HG03342 (cell line): ENCODE data around the gene IQSEC2.

Experiments used
- ATAC-seq: cut with Tn5 transposase; IDR thresholded peaks from one replicate; pipeline ENCODE4 v1.9.1; 2021; ENCODE audit warnings: mild to moderate bottlenecking, moderate library complexity; ENCODE audit not compliant: unreplicated experiment

The IQSEC2 gene

DNA sequence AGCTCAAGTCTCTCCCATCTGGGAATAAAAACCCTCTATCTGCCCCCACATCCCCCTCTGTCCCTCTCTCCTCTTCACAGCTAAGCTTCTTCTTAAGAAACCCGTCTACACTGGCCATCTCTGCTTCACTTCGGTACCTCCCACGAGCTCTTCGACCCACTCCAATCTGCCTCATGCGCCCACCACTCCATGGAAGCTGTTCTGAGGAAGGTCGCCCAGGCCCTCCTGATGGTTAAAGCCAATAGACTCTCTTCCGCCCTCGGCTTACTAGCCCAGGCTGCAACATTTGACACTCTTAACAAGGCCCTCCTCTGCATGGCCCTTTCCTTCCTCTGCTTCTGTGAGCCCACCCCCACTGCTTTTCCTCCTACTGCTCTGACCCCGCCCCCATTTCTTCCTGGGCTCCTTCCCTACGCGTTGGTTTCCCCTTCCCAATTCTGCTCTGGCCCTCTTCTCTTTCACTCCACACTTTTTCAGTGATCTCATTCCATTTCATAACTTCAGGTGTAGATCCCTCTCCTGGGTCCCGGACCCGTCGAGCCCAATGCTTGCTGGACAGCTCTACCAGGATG is 11.8 kb downstream of the IQSEC2 start:
- no peak for ATAC-seq

- ATAC-seq, result no peak
These were observed 13.2 kb downstream of the IQSEC2 start for GRCh38 chrX:53268173-53268572.

DNA sequence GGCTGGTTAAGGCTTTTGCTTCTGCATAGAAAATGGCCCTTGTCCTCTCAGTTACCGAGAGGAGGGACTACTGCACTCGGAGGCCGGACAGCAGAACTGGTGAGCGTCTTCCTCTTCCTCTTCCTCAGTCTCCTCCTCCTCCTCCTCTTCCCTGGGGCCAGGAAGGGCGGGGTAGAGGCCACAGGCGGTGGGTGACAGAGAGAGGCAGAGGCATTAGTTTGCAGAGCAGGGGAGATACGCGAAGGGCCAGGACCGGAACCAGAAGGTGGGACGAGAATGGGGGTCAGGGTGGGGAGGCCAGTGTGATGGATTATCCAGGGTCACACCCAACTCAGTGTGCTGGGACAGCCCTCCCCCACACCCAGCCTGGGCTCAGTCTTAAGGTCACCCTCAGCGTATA is 14.5 kb downstream of the IQSEC2 start:
- ATAC-seq, result no peak

- no peak for ATAC-seq
These were observed 15.4 kb downstream of the IQSEC2 start for GRCh38 chrX:53265771-53266574.

DNA sequence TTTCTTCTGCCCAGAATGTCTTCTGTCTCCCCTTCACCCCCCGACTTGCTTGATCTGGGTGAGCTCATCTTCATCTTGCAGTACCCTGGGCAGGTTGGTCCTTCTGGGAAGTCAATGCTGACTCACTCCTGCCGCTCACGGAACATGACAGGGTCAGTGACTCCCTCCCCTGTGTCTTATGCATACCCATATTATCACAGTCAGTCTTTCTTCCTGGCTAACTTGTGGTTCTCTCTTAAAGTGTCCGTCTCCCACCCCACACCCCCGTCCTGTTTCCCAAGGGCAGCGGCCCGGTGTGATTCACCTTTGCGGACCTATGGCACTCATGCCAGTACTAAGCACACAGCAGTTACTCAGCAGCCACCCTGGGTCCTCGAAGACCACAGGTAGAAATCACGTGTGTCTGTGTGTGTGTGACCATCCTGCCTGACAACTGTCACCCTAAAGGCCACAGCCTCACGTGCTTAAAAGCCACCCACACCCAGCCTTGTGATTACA is 17.7 kb downstream of the IQSEC2 start:
- ATAC-seq, result no peak

DNA sequence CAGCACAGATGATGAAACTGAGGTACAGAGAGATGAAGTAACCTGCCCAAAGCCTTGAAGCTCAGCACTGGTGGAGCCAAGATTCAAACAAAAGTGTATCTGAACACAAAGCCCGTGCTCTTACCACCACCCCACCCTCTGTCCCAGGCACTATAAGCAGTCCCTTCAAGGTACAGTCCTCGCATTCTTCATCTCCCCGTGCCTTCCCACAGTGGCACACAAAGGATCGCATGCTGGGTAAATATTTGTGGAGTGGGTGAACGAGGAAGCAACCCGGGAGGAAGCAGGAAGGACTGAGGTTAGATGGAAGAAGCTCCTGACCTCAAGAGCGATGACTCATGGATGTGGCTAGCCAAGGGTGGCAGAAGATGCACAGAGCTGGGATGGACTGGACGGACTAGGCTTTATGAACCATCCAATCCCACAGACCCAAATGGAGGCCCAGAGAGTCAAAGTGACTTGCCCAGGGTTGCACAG is 18.4 kb downstream of the IQSEC2 start:
- ATAC-seq, result no peak

- ATAC-seq, result no peak
These were observed 19.0 kb downstream of the IQSEC2 start for GRCh38 chrX:53262189-53262917.

DNA sequence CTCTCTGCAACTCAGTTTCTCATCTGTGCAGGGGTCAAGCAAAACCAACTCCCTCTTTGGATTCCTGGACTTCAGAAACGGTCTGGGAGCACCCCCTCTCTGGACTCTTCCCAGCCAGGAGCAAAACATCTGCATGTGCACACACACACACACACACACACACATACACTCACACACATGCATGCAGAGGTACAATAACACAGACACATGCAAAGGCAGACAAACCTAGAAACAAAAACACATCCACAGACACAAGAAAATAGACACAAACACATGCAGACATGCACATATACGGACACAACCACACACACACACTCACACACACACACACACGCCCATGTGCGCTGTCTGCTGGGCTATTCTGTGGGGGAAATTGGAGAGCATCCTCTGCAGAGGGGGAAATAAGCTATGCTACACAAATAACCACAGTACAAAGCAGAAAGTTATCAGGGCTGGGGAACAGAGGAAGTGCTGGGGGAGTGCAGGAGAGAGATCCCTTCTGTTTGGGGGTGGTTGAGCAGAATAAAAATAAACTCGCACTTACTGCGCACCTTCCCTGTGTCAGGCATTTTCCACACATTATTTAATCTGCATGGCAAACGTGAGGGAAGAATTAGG is 19.9 kb downstream of the IQSEC2 start:
- ATAC-seq, result no peak

DNA sequence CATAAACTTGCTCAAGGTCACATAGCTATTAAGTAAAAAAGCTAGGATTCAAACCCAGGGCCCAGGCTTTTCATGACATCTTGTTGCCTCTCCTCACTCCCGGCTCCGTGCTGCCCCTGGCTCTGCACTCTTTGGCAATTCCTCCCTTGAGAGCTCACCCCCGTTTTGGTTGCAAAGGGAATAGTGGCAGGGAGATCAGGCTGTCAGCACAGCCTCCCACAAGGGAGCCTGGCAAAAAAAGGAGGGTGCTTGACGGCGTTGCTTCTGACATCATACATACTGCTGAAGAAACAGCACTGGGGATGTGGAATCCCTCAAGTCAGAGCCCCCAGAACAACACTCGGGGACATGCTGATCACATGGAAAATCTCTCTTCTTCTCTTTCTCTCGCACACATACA is 20.5 kb downstream of the IQSEC2 start:
- no peak for ATAC-seq

- no peak for ATAC-seq
These were observed 23.5 kb downstream of the IQSEC2 start for GRCh38 chrX:53257670-53258423.

DNA sequence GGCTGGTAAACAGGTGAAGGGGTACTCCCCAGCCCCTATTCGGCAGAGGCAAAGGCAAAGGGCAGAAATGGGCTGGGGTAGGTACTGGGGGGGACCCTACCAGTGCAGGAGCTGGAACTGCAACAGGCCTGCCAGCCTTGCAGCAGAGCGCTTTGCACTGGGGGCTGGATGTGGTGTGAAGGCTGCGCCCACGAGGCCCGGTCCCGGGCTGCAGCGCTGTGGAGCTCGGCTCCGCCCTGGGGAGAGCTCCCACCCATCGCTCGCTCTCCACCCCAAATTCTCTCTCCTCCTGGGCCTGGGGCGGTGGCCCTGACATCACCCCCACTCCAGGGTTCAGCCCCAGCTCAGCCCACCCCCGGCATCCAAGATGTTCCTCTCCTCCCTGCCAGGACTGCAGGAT is 24.2 kb downstream of the IQSEC2 start:
- no peak for ATAC-seq

DNA sequence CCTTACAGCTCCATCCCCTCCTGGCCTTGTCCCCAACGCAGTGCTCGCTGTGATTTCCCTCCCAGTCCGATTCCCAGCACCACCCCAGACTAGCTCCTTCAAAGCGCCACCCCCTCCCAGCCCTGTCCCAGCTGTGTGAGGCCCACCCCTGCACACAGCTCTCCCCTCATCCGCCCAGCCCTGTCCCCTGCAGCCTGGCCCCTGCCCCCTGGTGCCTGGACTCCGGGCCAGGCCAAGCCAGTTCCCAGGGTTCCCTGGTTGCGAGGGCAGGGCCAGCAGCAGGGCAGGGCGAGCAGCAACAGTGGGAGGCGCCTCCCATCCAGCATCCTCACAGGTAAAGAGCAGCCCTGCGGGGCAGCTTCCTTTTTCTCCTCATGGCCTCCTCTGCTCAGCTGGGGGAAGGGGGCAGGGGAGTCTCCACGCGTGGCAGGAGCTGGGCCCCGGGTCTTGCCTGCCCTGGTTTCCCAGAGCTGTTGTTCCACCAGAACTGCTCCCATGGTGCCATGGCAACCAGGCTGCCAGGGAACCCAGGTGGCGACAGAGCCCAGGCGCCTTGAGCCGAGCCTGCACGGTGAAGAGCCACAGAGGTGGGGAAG is 24.8 kb downstream of the IQSEC2 start:
- ATAC-seq, result no peak

GRCh38 chrX:53255738-53256191 is 25.6 kb downstream of the IQSEC2 start:
- ATAC-seq, result no peak

DNA sequence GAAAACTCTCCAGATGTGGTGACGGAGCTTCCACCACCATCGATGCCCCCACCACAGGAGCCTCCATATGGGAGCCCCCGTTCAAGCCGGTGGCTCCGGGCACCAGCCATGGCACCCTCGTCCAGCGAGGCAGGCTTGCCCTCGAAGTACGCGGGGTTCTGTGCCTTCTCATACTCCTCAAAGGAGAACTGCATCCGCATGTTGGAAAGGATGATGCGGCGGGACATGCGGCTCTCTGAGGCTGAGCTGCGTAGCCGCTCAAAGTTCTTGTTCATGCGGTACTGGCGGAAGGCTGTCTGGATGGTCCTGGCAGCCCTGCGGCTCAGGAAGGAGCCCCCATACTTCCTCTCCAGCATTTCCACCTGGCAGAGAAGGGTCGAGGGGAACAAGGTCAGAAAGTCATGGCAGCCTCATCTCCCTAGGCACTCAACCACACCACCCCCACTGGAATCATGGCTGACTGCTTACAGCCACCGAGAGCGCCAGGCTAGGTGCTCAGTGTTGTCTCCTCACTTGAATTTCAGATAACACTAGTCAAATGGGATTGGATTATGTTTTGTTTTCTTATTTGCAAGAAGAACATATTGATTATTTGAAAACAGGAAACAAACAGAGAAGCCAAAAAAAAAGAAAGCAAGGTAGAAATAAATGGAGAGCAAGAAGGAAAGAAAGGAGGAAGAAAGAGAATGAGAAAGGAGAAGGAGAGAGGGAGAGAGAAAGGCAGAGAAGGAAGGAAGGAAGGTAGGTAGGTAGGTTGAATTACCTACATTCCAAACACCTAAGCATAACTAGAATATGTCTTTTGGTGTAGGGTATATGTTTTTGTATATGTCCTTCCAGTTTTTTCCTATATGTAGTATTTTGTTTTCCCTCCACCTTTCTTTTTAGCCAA is 26.6 kb downstream of the IQSEC2 start:
- no peak for ATAC-seq

DNA sequence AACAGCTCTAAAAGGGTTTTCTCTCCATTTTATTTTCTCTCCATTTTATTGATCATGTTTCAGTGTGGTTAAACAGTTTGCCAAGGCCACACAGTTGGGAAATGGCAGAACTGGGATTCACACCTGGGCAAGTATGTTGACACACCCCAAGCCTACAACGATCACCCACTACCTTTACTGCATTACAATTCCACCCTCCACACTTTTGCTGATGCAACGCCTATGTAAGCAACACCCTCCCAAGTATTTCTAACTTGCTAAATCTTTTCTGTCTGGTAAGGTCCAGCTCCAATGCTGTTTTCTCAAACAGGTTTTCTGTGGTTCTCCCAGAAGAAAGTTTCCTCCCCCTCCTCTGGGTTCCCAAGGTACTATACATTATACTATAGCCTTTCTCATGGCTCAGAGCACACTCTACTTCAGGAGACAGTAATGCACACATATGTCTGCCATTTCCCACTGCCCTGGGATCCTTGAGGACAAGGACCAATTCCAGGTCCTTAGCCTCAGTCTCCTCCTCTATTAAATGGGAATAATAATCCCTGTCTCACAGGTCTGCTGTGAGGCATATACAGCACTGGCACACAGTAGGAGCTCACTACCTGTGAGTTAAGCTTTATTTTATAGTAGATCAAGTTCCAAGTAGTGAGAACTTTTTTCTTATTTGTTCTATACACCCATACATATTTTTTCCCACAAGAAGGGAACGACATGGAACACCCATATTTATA is 27.9 kb downstream of the IQSEC2 start:
- ATAC-seq, result no peak

- no peak for ATAC-seq
These were observed 30.1 kb downstream of the IQSEC2 start for GRCh38 chrX:53251307-53251706.

- no peak for ATAC-seq
These were observed 30.8 kb downstream of the IQSEC2 start for GRCh38 chrX:53250556-53250955.

DNA sequence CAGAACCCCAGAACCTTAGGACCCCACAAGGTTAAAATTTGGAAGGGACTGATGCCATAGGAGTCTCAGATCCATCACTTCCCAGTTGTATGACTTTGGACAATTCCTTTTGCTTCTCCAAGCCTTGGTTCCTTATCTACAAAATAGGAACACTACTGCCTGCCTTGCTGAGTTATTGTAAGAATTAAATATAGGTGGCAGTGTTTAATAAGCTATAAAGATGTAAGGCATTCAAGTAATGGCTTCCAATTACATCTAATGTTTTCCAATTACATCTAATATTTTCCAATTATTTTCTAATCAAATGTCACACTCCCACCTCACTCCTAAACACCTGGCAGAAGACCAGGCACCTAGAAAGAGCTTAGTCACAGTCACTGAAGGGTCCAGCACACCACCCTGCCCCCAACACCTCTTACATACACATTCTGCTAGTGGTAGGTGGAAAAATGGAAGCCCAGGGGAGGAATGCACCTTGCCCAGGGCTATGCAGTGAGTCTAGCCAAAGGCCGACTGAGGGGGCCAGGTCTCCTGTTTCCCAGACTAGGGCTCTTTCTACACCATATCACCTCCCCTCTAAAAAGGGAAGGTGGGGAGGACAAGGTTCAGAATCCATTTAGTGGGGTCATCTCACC is 31.9 kb downstream of the IQSEC2 start:
- ATAC-seq, result no peak
